Stomach (tissue), 4 donors: ENCODE results near the gene ARHGEF1.

ENCODE experiments used
- EP300 ChIP-seq: sonication (generic); formaldehyde crosslinking; IDR thresholded peaks from one replicate; pipeline ENCODE4 v1.6.1; 2017; ENCODE audit warnings: antibody characterized with exemption
- POLR2A ChIP-seq, 4 donors: fragments of 450-650 bp; IDR thresholded peaks; one replicate each; pipeline ENCODE4 v1.6.1; 2016; ENCODE audit warnings: antibody characterized with exemption in 4 of 4, control low read depth in 2 of 4, mild to moderate bottlenecking in 1 of 4, moderate library complexity in 1 of 4
- POLR2AphosphoS5 ChIP-seq, 3 donors: sonication (generic); formaldehyde crosslinking; IDR thresholded peaks; one replicate each; pipeline ENCODE4 v1.6.1; 2016; ENCODE audit warnings: antibody characterized with exemption in 3 of 3
- TF ChIP-seq, protein P1 (sequence below), 7 experiments: fragments of 450-650 bp in 4 of 7; fragments of 200-600 bp in 3 of 7; sonication (generic) in 3 of 7; IDR thresholded peaks; one replicate each; pipeline ENCODE4 v1.5.1; 2016 to 2019; ENCODE audit warnings: antibody characterized with exemption in 7 of 7, control low read depth in 2 of 7, mild to moderate bottlenecking in 1 of 7

DNA sequence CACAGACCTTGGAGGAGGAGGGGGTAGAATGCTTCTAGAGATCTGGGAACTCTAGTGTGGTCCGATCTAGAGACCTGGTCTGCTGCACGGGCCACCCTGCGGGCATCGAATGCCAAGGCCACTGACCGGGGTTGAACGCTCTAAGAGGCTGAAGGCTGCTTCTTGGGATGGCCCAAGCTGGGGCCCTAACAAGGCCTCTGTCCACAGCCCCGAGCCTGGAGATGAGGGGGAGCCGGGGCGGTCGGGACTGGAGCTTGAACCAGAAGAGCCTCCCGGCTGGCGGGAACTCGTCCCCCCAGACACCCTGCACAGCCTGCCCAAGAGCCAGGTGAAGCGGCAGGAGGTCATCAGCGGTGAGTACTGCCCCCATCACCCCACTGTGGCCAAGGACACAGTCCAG is 15.3 kb downstream of the ARHGEF1 start:
- TF ChIP-seq POLR2A (IDR thresholded peaks at IDR 0.05) (no peak), EP300 (no peak), POLR2AphosphoS5 (IDR thresholded peaks at IDR 0.05) (no peak)
- TF ChIP-seq, protein P1, sequence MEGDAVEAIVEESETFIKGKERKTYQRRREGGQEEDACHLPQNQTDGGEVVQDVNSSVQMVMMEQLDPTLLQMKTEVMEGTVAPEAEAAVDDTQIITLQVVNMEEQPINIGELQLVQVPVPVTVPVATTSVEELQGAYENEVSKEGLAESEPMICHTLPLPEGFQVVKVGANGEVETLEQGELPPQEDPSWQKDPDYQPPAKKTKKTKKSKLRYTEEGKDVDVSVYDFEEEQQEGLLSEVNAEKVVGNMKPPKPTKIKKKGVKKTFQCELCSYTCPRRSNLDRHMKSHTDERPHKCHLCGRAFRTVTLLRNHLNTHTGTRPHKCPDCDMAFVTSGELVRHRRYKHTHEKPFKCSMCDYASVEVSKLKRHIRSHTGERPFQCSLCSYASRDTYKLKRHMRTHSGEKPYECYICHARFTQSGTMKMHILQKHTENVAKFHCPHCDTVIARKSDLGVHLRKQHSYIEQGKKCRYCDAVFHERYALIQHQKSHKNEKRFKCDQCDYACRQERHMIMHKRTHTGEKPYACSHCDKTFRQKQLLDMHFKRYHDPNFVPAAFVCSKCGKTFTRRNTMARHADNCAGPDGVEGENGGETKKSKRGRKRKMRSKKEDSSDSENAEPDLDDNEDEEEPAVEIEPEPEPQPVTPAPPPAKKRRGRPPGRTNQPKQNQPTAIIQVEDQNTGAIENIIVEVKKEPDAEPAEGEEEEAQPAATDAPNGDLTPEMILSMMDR (IDR thresholded peaks at IDR 0.05): no peak
